Heart left ventricle (tissue), 13 donors: Measurements from ENCODE around the gene MATN1.

ENCODE experiments used
- CTCF ChIP-seq, 12 donors: fragments of 200-600 bp; sonication (generic) in 4 of 12; IDR thresholded peaks; one replicate each; pipeline versions ENCODE4 v1.5.0 to v1.8.0; 2018 to 2022; ENCODE audit warnings: antibody characterized with exemption in 12 of 12, mild to moderate bottlenecking in 5 of 12
- POLR2A ChIP-seq, 2 donors: fragments of 450-650 bp; IDR thresholded peaks; one replicate each; pipeline ENCODE4 v1.6.1; 2017; ENCODE audit warnings: antibody characterized with exemption in 2 of 2, mild to moderate bottlenecking in 2 of 2, moderate library complexity in 2 of 2
- donor health status: ischemic (EF 13 %, LVEDD 7.1; RV severe dilation, severe dysfunction).
- donor health status: DM: no; HTN: yes; CAD: no.
- donor health status: DM: no; HTN: no; CAD: no.
- donor health status: ischemic (EF 25% LVEDD 6.9; RV normal size, moderate dysfunction).
- donor health status: ischemic (EF 25% LVEDD 5.7; RV mildly dilated, moderate dysfunction).
- donor health status: ischemic (EF 35%, LVEDD 5.7; RV mildly dilated, moderate dysfunction).
- donor health status: nonischemic (EF 11% LVEDD 7.7; RV severe dilation, severe dysfunction).
- donor health status: DM: yes; HTN: yes; CAD: no.
- donor health status: PGD.
- donor health status: ischemic (EF 29% LVEDD 5.4; RV normal size, mild dysfunction).
- donor health status: nonischemic (EF 23%, LVEDD 6.1; RV moderate dilation, normal function).

GRCh38 chr1:30714536-30715090, 8.8 kb downstream of the MATN1 start:
- no peak for TF ChIP-seq CTCF (IDR thresholded peaks at IDR 0.05)
- no peak for TF ChIP-seq POLR2A (IDR thresholded peaks at IDR 0.05)
